HEK293 (cell line): Measurements from ENCODE around the gene BCLAF1.

Experiments used
- CTCF ChIA-PET: fragments of 350-600 bp; formaldehyde crosslinking; extraction: SDS; loops from one replicate; lab custom pipeline; 2021; ENCODE audit warnings: antibody characterized with exemption; lab: Yijun Ruan, JAX
- POLR2A ChIA-PET: fragments of 300-600 bp; formaldehyde crosslinking; extraction: SDS; loops from one replicate; lab custom pipeline; 2020; ENCODE audit warnings: antibody characterized with exemption, inconsistent platforms; lab: Yijun Ruan, JAX
- H3K27ac ChIP-seq: fragments of 200-500 bp; sonication (Bioruptor generic); 2 replicates; pipeline ENCODE4 v1.5.1; 2014; ENCODE audit warnings: low read depth, low read length, control low read depth, inconsistent platforms; ENCODE audit errors: extremely low read depth
- H3K36me3 ChIP-seq, 2 experiments: fragments of 200-500 bp in 1 of 2; sonication (Bioruptor generic) in 1 of 2; 1 replicate in 1 of 2; 2 replicates in 1 of 2; pipeline ENCODE4 v1.5.1; 2014 to 2017; ENCODE audit warnings: inconsistent platforms in 2 of 2, low read length in 2 of 2; ENCODE audit not compliant: control insufficient read depth in 2 of 2, insufficient read depth in 1 of 2
- H3K4me1 ChIP-seq: fragments of 200-500 bp; sonication (Bioruptor generic); 2 replicates; pipeline ENCODE4 v1.5.1; 2014; ENCODE audit warnings: mild to moderate bottlenecking, low read length, inconsistent platforms; ENCODE audit not compliant: control insufficient read depth, insufficient read depth
- H3K4me3 ChIP-seq: 2 replicates; pipeline ENCODE4 v1.5.1; 2011; ENCODE audit warnings: low read depth, mild to moderate bottlenecking, control low read depth, low read length, moderate library complexity
- H3K9me3 ChIP-seq: fragments of 200-500 bp; sonication (Bioruptor generic); 2 replicates; pipeline ENCODE4 v1.5.1; 2014; ENCODE audit warnings: low read depth, low read length, inconsistent platforms; ENCODE audit not compliant: control insufficient read depth, insufficient read depth
- GLIS1 ChIP-seq: fragments of 450-650 bp; formaldehyde crosslinking; IDR thresholded peaks from 2 replicates; pipeline ENCODE4 v1.5.1; 2016; ENCODE audit warnings: missing biosample characterization, missing genetic modification characterization
- KLF9 ChIP-seq: fragments of 450-650 bp; formaldehyde crosslinking; IDR thresholded peaks from 2 replicates; pipeline ENCODE4 v1.5.1; 2016; ENCODE audit warnings: missing biosample characterization, missing genetic modification characterization, low read depth
- OVOL3 ChIP-seq: fragments of 450-650 bp; formaldehyde crosslinking; IDR thresholded peaks from 2 replicates; pipeline ENCODE4 v1.5.1; 2016; ENCODE audit warnings: missing biosample characterization, missing genetic modification characterization
- SALL2 ChIP-seq: fragments of 450-650 bp; formaldehyde crosslinking; IDR thresholded peaks from 2 replicates; pipeline ENCODE4 v1.5.0; 2017; ENCODE audit warnings: missing biosample characterization, mild to moderate bottlenecking, missing genetic modification characterization, borderline replicate concordance
- SCRT1 ChIP-seq: fragments of 450-650 bp; formaldehyde crosslinking; IDR thresholded peaks from 2 replicates; pipeline ENCODE4 v1.5.1; 2016; ENCODE audit warnings: missing biosample characterization, missing genetic modification characterization, borderline replicate concordance
- SCRT2 ChIP-seq: fragments of 450-650 bp; formaldehyde crosslinking; IDR thresholded peaks from 2 replicates; pipeline ENCODE4 v1.5.1; 2016; ENCODE audit warnings: missing biosample characterization, missing genetic modification characterization
- SP2 ChIP-seq: fragments of 450-650 bp; formaldehyde crosslinking; IDR thresholded peaks from 2 replicates; pipeline ENCODE4 v1.5.1; 2016; ENCODE audit warnings: missing biosample characterization, missing genetic modification characterization
- SP7 ChIP-seq: fragments of 450-650 bp; formaldehyde crosslinking; IDR thresholded peaks from 2 replicates; pipeline ENCODE4 v1.5.1; 2016; ENCODE audit warnings: missing biosample characterization, missing genetic modification characterization
- ZBTB1 ChIP-seq: fragments of 450-650 bp; formaldehyde crosslinking; IDR thresholded peaks from 2 replicates; pipeline ENCODE4 v1.5.1; 2016; ENCODE audit warnings: missing biosample characterization, missing genetic modification characterization
- ZBTB21 ChIP-seq: fragments of 450-650 bp; formaldehyde crosslinking; IDR thresholded peaks from 2 replicates; pipeline ENCODE4 v1.5.1; 2017; ENCODE audit warnings: missing biosample characterization, missing genetic modification characterization
- ZFHX2 ChIP-seq: fragments of 450-650 bp; formaldehyde crosslinking; conservative IDR thresholded peaks from 2 replicates; pipeline ENCODE4 v1.5.1; 2016; ENCODE audit warnings: missing biosample characterization, missing genetic modification characterization
- ZFP3 ChIP-seq: fragments of 450-650 bp; formaldehyde crosslinking; IDR thresholded peaks from 2 replicates; pipeline ENCODE4 v1.5.1; 2016; ENCODE audit warnings: low read depth, missing biosample characterization, missing genetic modification characterization
- ZNF114 ChIP-seq: fragments of 450-650 bp; formaldehyde crosslinking; IDR thresholded peaks from 2 replicates; pipeline ENCODE4 v1.5.0; 2017; ENCODE audit warnings: missing biosample characterization, missing genetic modification characterization
- ZNF140 ChIP-seq: fragments of 450-650 bp; formaldehyde crosslinking; IDR thresholded peaks from 2 replicates; pipeline ENCODE4 v1.5.1; 2016; ENCODE audit warnings: missing biosample characterization, missing genetic modification characterization
- ZNF223 ChIP-seq: fragments of 450-650 bp; formaldehyde crosslinking; IDR thresholded peaks from 2 replicates; pipeline ENCODE4 v1.5.1; 2016; ENCODE audit warnings: missing biosample characterization, missing genetic modification characterization
- ZNF302 ChIP-seq: fragments of 450-650 bp; formaldehyde crosslinking; IDR thresholded peaks from 2 replicates; pipeline ENCODE4 v1.5.1; 2016; ENCODE audit warnings: missing biosample characterization, missing genetic modification characterization, low read depth
- ZNF366 ChIP-seq: fragments of 450-650 bp; formaldehyde crosslinking; conservative IDR thresholded peaks from 2 replicates; pipeline ENCODE4 v1.5.1; 2016; ENCODE audit warnings: missing biosample characterization, missing genetic modification characterization
- ZNF571 ChIP-seq: fragments of 450-650 bp; formaldehyde crosslinking; IDR thresholded peaks from 2 replicates; pipeline ENCODE4 v1.5.0; 2017; ENCODE audit warnings: missing biosample characterization, missing genetic modification characterization
- ZNF629 ChIP-seq: fragments of 450-650 bp; formaldehyde crosslinking; IDR thresholded peaks from 2 replicates; pipeline ENCODE4 v1.5.1; 2017; ENCODE audit warnings: missing biosample characterization, missing genetic modification characterization
- ZNF660 ChIP-seq: fragments of 450-650 bp; IDR thresholded peaks from 2 replicates; pipeline ENCODE4 v1.5.1; 2018; ENCODE audit warnings: missing biosample characterization, mild to moderate bottlenecking, missing genetic modification characterization
- ZSCAN23 ChIP-seq: fragments of 450-650 bp; formaldehyde crosslinking; IDR thresholded peaks from 2 replicates; pipeline ENCODE4 v1.5.1; 2016; ENCODE audit warnings: missing biosample characterization, missing genetic modification characterization
- TF ChIP-seq, protein P1 (sequence below): fragments of 450-650 bp; formaldehyde crosslinking; IDR thresholded peaks from 2 replicates; pipeline ENCODE4 v1.5.1; 2016; ENCODE audit warnings: missing biosample characterization, missing genetic modification characterization
- TF ChIP-seq, protein P2 (sequence below): fragments of 450-650 bp; formaldehyde crosslinking; IDR thresholded peaks from 2 replicates; pipeline ENCODE4 v1.5.1; 2017; ENCODE audit warnings: missing biosample characterization, missing genetic modification characterization
- TF ChIP-seq, protein P3 (sequence below): fragments of 450-650 bp; formaldehyde crosslinking; IDR thresholded peaks from 2 replicates; pipeline ENCODE4 v1.5.1; 2016; ENCODE audit warnings: missing biosample characterization, missing genetic modification characterization, low read depth
- TF ChIP-seq, protein P4 (sequence below): fragments of 450-650 bp; formaldehyde crosslinking; IDR thresholded peaks from 2 replicates; pipeline ENCODE4 v1.5.1; 2016; ENCODE audit warnings: missing biosample characterization, missing genetic modification characterization, borderline replicate concordance
- TF ChIP-seq, protein P5 (sequence below): fragments of 450-650 bp; formaldehyde crosslinking; IDR thresholded peaks from 2 replicates; pipeline ENCODE4 v1.5.1; 2016; ENCODE audit warnings: missing biosample characterization, missing genetic modification characterization
- TF ChIP-seq, protein P6 (sequence below): fragments of 450-650 bp; formaldehyde crosslinking; IDR thresholded peaks from 2 replicates; pipeline ENCODE4 v1.5.1; 2016; ENCODE audit warnings: missing biosample characterization, missing genetic modification characterization

BCLAF1 gene

DNA sequence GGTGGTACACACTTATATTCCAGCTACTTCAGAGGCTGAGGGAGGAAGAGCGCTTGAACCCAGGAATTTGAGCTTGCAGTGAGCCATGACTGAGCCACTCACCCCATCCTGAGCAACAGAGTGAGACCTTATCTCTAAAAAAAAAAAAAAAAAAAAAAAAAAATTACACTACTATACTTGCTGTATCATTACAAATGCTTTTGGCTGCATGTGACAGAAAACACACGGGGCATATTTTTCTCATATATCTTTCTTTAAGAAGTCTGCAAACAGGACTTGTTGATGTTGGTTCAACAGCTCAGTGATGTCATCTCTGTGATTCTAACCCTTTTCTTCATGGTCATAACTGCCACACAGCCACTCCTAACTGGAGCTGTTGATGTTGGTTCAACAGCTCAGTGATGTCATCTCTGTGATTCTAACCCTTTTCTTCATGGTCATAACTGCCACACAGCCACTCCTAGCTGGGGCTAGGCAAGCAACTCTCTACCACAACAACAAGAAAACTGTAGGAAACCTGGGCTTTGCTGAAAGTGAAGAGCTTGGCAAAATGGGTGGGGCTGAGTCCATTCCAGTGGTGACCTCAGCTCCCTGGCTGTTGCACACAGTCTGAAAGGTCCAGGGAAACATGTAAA lies 59.3 kb downstream of the BCLAF1 start:
- POLR2A ChIA-PET, result interaction anchor here (0.7 to 1.3 kb wide), 3 partner anchors 20 to 777 kb away, joined by 3 to 11 read pairs (median 5); partner anchors contain the start of gene MTFR2
- no peak overlapping the region for H3K27ac ChIP-seq
- TF ChIP-seq SALL2 (tag by site-specific recombination) (no peak), ZNF114 (tag by site-specific recombination) (no peak), ZBTB21 (peak; percentile 95), ZNF302 (tag by site-specific recombination) (no peak), ZBTB1 (tag by site-specific recombination) (no peak), GLIS1 (tag by site-specific recombination) (no peak), ZSCAN23 (no peak), SP7 (tag by site-specific recombination) (peak; percentile 58), OVOL3 (no peak), SP2 (tag by site-specific recombination) (peak; percentile 16), ZNF223 (tag by site-specific recombination) (no peak), ZNF366 (tag by site-specific recombination) (peak; percentile 63), SCRT2 (peak; percentile 99), ZFP3 (tag by site-specific recombination) (peak; percentile 36; the same call in 1 of the 2 replicates), ZNF140 (no peak), ZNF571 (tag by site-specific recombination) (no peak), ZNF629 (tag by site-specific recombination) (peak; percentile 98), KLF9 (no peak), ZFHX2 (no peak), ZNF660 (tag by site-specific recombination) (peak; percentile 68; the same call in 1 of the 2 replicates), SCRT1 (peak; percentile 89)
- TF ChIP-seq, protein P1, sequence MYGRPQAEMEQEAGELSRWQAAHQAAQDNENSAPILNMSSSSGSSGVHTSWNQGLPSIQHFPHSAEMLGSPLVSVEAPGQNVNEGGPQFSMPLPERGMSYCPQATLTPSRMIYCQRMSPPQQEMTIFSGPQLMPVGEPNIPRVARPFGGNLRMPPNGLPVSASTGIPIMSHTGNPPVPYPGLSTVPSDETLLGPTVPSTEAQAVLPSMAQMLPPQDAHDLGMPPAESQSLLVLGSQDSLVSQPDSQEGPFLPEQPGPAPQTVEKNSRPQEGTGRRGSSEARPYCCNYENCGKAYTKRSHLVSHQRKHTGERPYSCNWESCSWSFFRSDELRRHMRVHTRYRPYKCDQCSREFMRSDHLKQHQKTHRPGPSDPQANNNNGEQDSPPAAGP (tag by site-specific recombination), result peak; percentile 58; the same call in 1 of the 2 replicates
- TF ChIP-seq, protein P2, sequence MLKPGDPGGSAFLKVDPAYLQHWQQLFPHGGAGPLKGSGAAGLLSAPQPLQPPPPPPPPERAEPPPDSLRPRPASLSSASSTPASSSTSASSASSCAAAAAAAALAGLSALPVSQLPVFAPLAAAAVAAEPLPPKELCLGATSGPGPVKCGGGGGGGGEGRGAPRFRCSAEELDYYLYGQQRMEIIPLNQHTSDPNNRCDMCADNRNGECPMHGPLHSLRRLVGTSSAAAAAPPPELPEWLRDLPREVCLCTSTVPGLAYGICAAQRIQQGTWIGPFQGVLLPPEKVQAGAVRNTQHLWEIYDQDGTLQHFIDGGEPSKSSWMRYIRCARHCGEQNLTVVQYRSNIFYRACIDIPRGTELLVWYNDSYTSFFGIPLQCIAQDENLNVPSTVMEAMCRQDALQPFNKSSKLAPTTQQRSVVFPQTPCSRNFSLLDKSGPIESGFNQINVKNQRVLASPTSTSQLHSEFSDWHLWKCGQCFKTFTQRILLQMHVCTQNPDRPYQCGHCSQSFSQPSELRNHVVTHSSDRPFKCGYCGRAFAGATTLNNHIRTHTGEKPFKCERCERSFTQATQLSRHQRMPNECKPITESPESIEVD (tag by site-specific recombination), result no peak
- TF ChIP-seq, protein P3, sequence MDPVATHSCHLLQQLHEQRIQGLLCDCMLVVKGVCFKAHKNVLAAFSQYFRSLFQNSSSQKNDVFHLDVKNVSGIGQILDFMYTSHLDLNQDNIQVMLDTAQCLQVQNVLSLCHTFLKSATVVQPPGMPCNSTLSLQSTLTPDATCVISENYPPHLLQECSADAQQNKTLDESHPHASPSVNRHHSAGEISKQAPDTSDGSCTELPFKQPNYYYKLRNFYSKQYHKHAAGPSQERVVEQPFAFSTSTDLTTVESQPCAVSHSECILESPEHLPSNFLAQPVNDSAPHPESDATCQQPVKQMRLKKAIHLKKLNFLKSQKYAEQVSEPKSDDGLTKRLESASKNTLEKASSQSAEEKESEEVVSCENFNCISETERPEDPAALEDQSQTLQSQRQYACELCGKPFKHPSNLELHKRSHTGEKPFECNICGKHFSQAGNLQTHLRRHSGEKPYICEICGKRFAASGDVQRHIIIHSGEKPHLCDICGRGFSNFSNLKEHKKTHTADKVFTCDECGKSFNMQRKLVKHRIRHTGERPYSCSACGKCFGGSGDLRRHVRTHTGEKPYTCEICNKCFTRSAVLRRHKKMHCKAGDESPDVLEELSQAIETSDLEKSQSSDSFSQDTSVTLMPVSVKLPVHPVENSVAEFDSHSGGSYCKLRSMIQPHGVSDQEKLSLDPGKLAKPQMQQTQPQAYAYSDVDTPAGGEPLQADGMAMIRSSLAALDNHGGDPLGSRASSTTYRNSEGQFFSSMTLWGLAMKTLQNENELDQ (tag by site-specific recombination), result no peak
- TF ChIP-seq, protein P4, sequence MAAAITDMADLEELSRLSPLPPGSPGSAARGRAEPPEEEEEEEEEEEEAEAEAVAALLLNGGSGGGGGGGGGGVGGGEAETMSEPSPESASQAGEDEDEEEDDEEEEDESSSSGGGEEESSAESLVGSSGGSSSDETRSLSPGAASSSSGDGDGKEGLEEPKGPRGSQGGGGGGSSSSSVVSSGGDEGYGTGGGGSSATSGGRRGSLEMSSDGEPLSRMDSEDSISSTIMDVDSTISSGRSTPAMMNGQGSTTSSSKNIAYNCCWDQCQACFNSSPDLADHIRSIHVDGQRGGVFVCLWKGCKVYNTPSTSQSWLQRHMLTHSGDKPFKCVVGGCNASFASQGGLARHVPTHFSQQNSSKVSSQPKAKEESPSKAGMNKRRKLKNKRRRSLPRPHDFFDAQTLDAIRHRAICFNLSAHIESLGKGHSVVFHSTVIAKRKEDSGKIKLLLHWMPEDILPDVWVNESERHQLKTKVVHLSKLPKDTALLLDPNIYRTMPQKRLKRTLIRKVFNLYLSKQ (tag by site-specific recombination), result no peak
- TF ChIP-seq, protein P5, sequence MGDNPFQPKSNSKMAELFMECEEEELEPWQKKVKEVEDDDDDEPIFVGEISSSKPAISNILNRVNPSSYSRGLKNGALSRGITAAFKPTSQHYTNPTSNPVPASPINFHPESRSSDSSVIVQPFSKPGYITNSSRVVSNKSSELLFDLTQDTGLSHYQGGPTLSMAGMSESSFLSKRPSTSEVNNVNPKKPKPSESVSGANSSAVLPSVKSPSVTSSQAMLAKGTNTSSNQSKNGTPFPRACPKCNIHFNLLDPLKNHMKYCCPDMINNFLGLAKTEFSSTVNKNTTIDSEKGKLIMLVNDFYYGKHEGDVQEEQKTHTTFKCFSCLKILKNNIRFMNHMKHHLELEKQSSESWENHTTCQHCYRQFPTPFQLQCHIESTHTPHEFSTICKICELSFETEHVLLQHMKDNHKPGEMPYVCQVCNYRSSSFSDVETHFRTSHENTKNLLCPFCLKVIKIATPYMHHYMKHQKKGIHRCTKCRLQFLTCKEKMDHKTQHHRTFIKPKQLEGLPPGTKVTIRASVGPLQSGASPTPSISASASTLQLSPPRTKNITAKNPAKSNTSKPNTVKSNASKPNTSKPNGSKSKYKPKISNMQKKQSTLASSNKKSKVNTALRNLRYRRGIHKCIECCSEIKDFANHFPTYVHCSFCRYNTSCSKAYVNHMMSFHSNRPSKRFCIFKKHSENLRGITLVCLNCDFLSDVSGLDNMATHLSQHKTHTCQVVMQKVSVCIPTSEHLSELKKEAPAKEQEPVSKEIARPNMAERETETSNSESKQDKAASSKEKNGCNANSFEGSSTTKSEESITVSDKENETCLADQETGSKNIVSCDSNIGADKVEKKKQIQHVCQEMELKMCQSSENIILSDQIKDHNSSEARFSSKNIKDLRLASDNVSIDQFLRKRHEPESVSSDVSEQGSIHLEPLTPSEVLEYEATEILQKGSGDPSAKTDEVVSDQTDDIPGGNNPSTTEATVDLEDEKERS (tag by site-specific recombination), result no peak
- TF ChIP-seq, protein P6, sequence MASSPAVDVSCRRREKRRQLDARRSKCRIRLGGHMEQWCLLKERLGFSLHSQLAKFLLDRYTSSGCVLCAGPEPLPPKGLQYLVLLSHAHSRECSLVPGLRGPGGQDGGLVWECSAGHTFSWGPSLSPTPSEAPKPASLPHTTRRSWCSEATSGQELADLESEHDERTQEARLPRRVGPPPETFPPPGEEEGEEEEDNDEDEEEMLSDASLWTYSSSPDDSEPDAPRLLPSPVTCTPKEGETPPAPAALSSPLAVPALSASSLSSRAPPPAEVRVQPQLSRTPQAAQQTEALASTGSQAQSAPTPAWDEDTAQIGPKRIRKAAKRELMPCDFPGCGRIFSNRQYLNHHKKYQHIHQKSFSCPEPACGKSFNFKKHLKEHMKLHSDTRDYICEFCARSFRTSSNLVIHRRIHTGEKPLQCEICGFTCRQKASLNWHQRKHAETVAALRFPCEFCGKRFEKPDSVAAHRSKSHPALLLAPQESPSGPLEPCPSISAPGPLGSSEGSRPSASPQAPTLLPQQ, result no peak

More for the DNA sequence above, 59.3 kb downstream of the BCLAF1 start:
- H3K9me3 ChIP-seq, result no peaks in the 10 kb centered on the region
- no peaks in the 10 kb centered on the region for H3K4me1 ChIP-seq
- peaks cover 7 to 20% of the 10 kb centered on the region in 2 experiments; a peak in 2 of 3 replicates for H3K36me3 ChIP-seq
- H3K4me3 ChIP-seq, result no peak overlapping the region
- CTCF ChIA-PET, result interaction anchor here (0.6 to 2.1 kb wide), 6 partner anchors 87 to 1901 kb away, joined by 3 to 7 read pairs (median 5); no protein-coding TSS in a partner anchor
